ENCODE measurements around the gene SIRT4. TPM values are rescaled to one million over a fixed set of nuclear protein-coding genes. Genes with fewer than 3 reads are reported as not detected.

SIRT4 gene
- total RNA-seq, 1 experiment from 2014 or later = 2.1 TPM

- DNase-seq = no peak
- TF ChIP-seq CTCF (conservative IDR thresholded peaks at IDR 0.05) = no peak
- no peaks in the 10 kb centered on the region for H3K9me3 Mint-ChIP-seq
- H3K9ac ChIP-seq (ENCODE audit: extremely low read depth, insufficient read length, low read length) = no peak overlapping the region
- H4K5ac ChIP-seq (ENCODE audit: insufficient read length, low read depth, low read length) = no peak overlapping the region
- no peak overlapping the region for H2AFZ ChIP-seq (ENCODE audit: low read length)
- H3K27ac ChIP-seq (ENCODE audit: insufficient read length, low read depth, low read length) = no peak overlapping the region
- H2BK120ac ChIP-seq (ENCODE audit: low read depth, low read length, poor library complexity, severe bottlenecking) = no peak overlapping the region
- no peaks in the 10 kb centered on the region for H3K79me1 ChIP-seq (ENCODE audit: insufficient read depth, low read depth, low read length, poor library complexity, severe bottlenecking)
- no peak overlapping the region for H4K91ac ChIP-seq (ENCODE audit: insufficient read length, low read depth, low read length)
- no CpG with 5 or more reads among the region's 4 CpGs for WGBS (ENCODE audit: extremely low coverage, insufficient read length, low lambda C conversion rate)
- no peak overlapping the region for H3K4me2 ChIP-seq (ENCODE audit: insufficient read depth, insufficient read length, low read length)
- peaks cover 11 to 16% of the 10 kb centered on the region in 2 experiments for H3K4me1 Mint-ChIP-seq
- no peaks in the 10 kb centered on the region for H3K23me2 ChIP-seq (ENCODE audit: insufficient read length, low read depth, low read length, poor library complexity, severe bottlenecking)
- no peak overlapping the region for H2BK15ac ChIP-seq (ENCODE audit: low read depth, low read length)
- H3K9me3 ChIP-seq (ENCODE audit: control insufficient read depth, low read depth, low read length) = no peaks in the 10 kb centered on the region
- no peak overlapping the region for H3T11ph ChIP-seq (ENCODE audit: low read length)
- H3K4me3 Mint-ChIP-seq = no peak overlapping the region
- H3K18ac ChIP-seq (ENCODE audit: insufficient read length, low read depth, low read length) = no peak overlapping the region
- H3K36me3 Mint-ChIP-seq (ENCODE audit: insufficient read depth in 1 of 3, low read depth in 3 of 3) = peaks cover 39 to 83% (median 81%) of the 10 kb centered on the region in 3 experiments
- no peak overlapping the region for H3K56ac ChIP-seq (ENCODE audit: insufficient read length, low read depth, low read length)
- H4K20me1 ChIP-seq (ENCODE audit: control insufficient read depth, insufficient read depth, insufficient read length) = no peaks in the 10 kb centered on the region
- H3K14ac ChIP-seq (ENCODE audit: insufficient read depth, low read length) = no peak overlapping the region
- H3K4ac ChIP-seq (ENCODE audit: low read depth, low read length) = no peak overlapping the region
- H2AK5ac ChIP-seq (ENCODE audit: insufficient read length, low read length) = no peak overlapping the region
- H3K79me2 ChIP-seq (ENCODE audit: insufficient read depth, low read length) = no peaks in the 10 kb centered on the region
- no peak overlapping the region; a peak in 1 of 7 replicates for H3K27ac Mint-ChIP-seq
- no peak overlapping the region for H2BK12ac ChIP-seq (ENCODE audit: insufficient read length, low read depth, low read length)
- no peaks in the 10 kb centered on the region; the same call in 1 of the 2 replicates for H3K27me3 Mint-ChIP-seq (ENCODE audit: low read depth)
- no peak overlapping the region for H2BK5ac ChIP-seq (ENCODE audit: insufficient read length, low read length)
- no peaks in the 10 kb centered on the region for H3K27me3 ChIP-seq (ENCODE audit: insufficient read depth, low read length)
- H2BK20ac ChIP-seq (ENCODE audit: low read depth, low read length, poor library complexity, severe bottlenecking) = no peak overlapping the region
- no peak overlapping the region for H3K23ac ChIP-seq (ENCODE audit: insufficient read length, low read depth, low read length)
- no peaks in the 10 kb centered on the region for H3K4me1 ChIP-seq (ENCODE audit: insufficient read depth, low read length)
- H4K8ac ChIP-seq (replicated peaks; ENCODE audit: insufficient read length, low read depth, low read length) = no peak overlapping the region
These were observed 51.6 kb downstream of the SIRT4 start for GRCh38 chr12:120353556-120354317.

Measured in H9 (cell line).